ENCODE measurements around the gene PRSS27. TPM values are rescaled to one million over a fixed set of nuclear protein-coding genes. Genes with fewer than 3 reads are reported as not detected.

PRSS27 gene
- total and polyA plus RNA-seq, 2 donors (not counting 3 experiments of a cell fraction or from before 2014, with no cell fraction given) = 0.33 to 0.53 TPM

GRCh38 chr16:2712063-2712441 is 8.0 kb downstream of the PRSS27 start:
- BruUV-seq (replicated peaks) = no TSS peak
- H3K4me3 ChIP-seq (replicated peaks in 1 of 3; ENCODE audit: insufficient read depth in 1 of 3, low read depth in 1 of 3, low read length in 3 of 3) = no peak overlapping the region
- no peaks in the 10 kb centered on the region for H4K20me1 ChIP-seq (replicated peaks; ENCODE audit: control insufficient read depth, extremely low read depth, insufficient read depth, low read length)
- H3K27ac ChIP-seq (ENCODE audit: insufficient read depth, low read depth, low read length) = no peak overlapping the region
- DNase-seq (ENCODE audit: low read depth, low spot score) = no peak
- no peaks in the 10 kb centered on the region for H3K79me2 ChIP-seq (ENCODE audit: control insufficient read depth, insufficient read depth, low read length)
- H3K4me1 ChIP-seq (ENCODE audit: control insufficient read depth, extremely low read depth, insufficient read depth, low read length) = no peaks in the 10 kb centered on the region
- intact Hi-C loops (cut with micrococcal nuclease) (no loop called here), dilution Hi-C loops (cut with MboI; ENCODE audit: extremely low pct_ligation_motif_present, low sequenced_read_pairs) (no loop called here)
- H3K27me3 ChIP-seq (ENCODE audit: control insufficient read depth in 2 of 2, insufficient read depth in 2 of 2, low read length in 2 of 2) = no peaks in the 10 kb centered on the region
- no peaks in the 10 kb centered on the region for H3K9me3 ChIP-seq (replicated peaks; ENCODE audit: control insufficient read depth, insufficient read depth, low read length)
- H3K9ac ChIP-seq (replicated peaks; ENCODE audit: extremely low read depth, insufficient read depth, low read length) = no peak overlapping the region
- TF ChIP-seq CTCF (IDR thresholded peaks at IDR 0.05; ENCODE audit: extremely low read depth in 1 of 2, insufficient read depth in 1 of 2, low read depth in 1 of 2, low read length in 2 of 2) (no peak), POLR2A (IDR thresholded peaks at IDR 0.05; ENCODE audit: low read depth, low read length) (no peak), JUN (IDR thresholded peaks at IDR 0.05; ENCODE audit: borderline replicate concordance, insufficient read depth, insufficient read length, low read depth) (no peak), GATA2 (IDR thresholded peaks at IDR 0.05; ENCODE audit: insufficient read depth, insufficient read length, low read depth, low read length) (no peak), POLR2AphosphoS5 (IDR thresholded peaks at IDR 0.05; ENCODE audit: insufficient read depth, low read depth, low read length) (no peak), MYC (IDR thresholded peaks at IDR 0.05; ENCODE audit: low read depth, low read length) (no peak)
- no peak for FAIRE-seq
- POLR2A ChIA-PET = no interaction called here
- H3K36me3 ChIP-seq (ENCODE audit: control insufficient read depth in 2 of 2, extremely low read depth in 1 of 2, insufficient read depth in 2 of 2, low read length in 2 of 2) = peaks cover 0 to 14% of the 10 kb centered on the region in 2 experiments
- no peak overlapping the region for H2AFZ ChIP-seq (ENCODE audit: low read depth, low read length)
- H3K9me1 ChIP-seq (replicated peaks; ENCODE audit: control insufficient read depth, extremely low read depth, insufficient read depth, low read length) = no peaks in the 10 kb centered on the region
- CTCF ChIA-PET = no interaction called here
- H3K4me2 ChIP-seq (ENCODE audit: insufficient read depth, low read length) = no peak overlapping the region

Data from endothelial cell of umbilical vein (primary cell).